ENCODE results near the gene SCTR.

SCTR gene

DNA sequence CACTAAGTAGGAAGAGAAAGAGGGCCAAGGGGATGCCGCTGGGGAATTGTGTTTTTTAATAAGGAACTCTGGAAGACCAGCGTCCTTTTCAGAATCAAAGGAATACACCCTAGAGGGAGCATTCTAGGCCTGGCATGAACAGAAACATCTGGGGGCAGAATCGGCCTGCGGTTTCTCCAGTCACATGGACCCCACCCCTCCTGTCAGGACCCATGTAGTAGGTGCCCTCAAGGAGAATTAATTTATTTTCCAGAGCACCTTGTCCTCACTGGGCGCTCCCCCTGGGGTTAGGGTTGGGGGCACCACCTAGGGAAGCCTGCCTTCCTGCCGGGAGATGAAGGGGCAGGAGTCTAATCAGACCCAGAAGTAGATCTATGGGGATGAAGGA lies 48.4 kb downstream of the SCTR start:
- in situ Hi-C loops (cut with MboI; ENCODE audit: low sequenced_read_pairs): no loop called here

DNA sequence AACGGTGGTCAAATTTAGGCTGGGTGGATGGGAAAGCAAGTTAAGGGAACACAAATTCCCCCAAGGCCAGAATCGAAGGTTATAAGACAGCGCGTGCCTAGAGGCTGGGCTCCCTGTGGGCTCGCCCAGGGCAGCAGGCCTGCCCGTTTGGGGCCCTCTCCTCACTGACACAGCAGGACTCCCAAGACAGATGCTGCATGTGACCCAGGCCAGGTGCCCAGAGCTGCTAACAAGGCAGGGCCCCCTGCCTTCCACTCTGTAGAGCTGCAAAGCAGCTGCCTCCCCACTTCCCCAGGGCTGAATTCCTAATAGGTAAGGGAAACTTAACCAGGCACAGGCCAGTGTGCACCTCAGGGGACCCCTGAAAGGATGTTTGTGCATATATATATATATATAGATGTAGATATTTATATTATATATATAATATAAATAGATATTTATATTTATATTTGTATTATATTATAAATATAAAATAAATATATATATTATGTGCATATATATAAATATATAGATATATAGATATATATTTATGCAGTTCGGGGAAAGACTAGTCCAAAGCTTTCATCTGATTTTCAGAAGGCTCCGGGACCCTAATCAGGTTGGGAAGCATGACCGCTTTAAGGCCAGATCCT lies 48.9 kb downstream of the SCTR start:
- in situ Hi-C loops (cut with MboI; ENCODE audit: low sequenced_read_pairs): no loop called here

DNA sequence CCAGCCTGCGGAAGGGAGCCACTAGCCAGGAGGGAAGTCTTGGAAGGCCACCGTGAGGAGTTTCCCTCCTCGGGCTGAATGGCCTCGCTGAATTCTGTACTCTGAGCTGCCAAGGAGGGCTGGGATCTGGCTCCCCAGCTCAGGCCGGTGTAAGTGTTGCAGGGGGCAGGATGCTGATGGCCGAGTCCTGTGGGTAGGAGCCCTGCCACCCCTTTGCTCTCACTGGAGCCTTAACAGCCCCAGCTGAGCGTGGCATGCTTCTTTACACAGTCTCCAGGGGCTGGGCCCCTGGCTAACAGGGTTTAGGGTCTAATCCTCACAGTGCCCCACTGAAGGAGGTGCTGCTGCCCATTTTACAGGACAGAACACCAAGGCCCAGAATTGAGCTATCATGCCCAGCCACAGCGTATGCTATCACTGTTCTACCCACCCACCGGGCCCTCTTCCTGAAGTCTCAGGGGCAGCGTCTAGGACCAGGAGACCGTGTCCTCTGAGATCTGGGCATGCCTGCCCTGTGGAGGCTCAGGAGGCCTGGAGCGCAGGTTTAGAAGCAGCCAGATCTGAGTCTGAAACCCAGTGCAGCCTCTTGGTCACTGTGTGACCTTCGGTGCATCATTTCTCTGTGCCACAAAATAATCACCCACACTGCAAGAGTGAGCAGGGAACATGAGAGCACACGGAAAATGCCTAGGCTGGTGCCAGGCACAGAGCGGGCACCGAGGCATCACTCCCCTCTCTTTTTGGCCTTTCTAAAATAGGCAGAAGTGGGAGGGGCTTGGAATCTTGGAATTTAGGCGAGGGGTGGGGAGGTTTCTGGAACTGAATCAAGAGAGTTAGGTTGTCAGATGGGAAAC lies 49.7 kb downstream of the SCTR start:
- in situ Hi-C loops (cut with MboI; ENCODE audit: low sequenced_read_pairs): no loop called here

DNA sequence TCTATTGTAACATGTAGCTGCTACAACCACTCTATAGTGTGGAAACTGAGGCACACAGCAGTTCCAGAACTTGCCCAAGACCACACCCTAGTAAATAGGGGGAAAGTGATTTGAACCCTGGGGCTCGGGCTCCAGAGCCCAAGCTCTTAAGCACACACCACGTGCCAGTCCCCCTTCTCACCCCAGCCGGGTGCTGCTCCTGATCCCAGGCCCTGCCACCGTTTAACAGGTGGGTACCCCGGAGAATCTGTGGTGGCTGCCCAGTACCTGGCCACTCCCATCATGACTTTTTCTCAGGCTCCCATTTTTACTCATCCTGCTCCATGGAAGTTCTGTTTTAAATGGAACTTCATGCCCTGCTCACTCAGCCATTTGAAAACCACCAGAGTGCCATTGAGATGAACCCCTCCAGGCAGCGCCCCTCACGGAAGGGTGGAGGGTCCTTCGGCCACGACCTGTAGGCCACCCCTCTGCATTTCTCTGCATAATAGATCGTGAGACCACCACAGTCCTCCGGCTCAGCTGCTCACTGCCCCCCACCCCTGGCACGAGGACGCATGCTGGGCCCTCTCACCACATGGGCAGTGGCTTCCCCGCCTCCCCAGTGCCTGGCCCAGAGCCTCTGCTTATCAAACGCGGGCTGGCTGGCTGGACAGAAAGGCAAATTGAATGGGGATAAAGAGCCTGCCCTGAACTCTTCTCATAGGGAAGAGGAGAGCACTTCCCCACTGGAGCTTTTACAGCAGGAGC lies 50.5 kb downstream of the SCTR start:
- in situ Hi-C loops (cut with MboI; ENCODE audit: low sequenced_read_pairs): no loop called here

DNA sequence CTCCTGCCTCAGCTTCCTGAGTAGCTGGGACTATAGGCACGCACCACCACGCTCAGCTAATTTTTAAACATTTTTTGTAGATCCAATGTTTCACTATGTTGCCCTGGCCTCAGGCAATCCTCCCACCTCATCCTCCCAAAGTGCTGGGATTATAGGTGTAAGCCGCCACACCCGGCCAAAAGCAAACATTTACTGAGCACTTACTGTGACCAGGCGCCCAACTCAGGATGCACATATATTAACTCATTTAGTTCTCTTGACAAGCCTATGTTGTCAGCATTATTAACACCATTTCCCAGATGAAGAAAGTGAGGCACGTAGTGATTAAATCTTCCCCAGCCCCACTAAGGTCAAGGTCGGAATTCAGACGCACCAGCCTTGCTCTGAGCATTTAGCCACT lies 51.5 kb downstream of the SCTR start:
- in situ Hi-C loops (cut with MboI; ENCODE audit: low sequenced_read_pairs): no loop called here

DNA sequence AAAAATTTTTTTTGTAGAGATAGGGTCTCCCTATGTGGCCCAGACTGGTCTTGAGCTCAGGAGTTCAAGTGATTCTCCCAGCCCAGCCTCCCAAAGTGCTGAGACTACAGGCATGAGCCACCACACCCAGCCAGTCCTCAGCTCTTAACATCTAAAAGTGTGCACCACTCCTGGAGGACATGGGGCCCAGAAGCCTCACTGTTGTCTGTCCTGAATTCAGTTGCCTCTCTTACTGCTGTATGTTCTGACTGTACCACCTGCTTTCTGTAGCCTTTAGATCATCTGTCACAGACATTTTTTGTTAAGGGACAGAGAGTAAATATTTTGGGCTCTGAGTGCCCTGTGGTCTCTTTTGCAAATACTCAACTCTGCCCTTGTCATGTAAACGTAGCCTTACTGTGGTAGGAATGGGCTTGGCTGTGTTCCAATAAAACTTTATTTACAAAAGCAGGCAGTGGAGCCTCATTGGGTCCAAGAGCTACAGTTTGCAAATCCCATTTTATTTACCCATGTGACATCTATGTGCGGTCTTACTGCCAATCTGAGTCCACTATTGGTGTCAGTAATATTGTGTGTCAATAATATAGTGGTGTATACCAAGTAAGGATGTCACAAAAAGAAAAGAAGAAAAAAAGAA lies 54.5 kb downstream of the SCTR start:
- in situ Hi-C loops (cut with MboI; ENCODE audit: low sequenced_read_pairs): no loop called here

DNA sequence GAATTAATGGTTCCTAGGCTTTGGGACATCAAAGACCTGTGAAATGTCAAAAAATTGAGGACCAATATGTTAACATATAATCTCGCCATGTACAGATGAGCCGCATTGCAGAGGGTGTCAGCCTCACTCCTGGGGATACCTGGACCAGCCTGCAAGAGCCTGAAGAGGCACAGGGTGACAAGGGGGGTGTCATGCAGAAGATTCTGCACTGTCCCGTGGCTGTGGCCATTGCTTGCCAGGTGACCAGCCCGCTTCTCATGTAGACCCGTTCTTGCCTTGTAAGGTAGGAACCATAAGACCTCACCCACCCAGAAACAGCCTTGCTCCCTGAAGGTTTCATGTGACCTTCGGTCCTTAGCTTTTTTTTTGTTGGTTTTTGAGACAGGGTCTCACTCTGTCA lies 55.2 kb downstream of the SCTR start:
- in situ Hi-C loops (cut with MboI; ENCODE audit: low sequenced_read_pairs): no loop called here

DNA sequence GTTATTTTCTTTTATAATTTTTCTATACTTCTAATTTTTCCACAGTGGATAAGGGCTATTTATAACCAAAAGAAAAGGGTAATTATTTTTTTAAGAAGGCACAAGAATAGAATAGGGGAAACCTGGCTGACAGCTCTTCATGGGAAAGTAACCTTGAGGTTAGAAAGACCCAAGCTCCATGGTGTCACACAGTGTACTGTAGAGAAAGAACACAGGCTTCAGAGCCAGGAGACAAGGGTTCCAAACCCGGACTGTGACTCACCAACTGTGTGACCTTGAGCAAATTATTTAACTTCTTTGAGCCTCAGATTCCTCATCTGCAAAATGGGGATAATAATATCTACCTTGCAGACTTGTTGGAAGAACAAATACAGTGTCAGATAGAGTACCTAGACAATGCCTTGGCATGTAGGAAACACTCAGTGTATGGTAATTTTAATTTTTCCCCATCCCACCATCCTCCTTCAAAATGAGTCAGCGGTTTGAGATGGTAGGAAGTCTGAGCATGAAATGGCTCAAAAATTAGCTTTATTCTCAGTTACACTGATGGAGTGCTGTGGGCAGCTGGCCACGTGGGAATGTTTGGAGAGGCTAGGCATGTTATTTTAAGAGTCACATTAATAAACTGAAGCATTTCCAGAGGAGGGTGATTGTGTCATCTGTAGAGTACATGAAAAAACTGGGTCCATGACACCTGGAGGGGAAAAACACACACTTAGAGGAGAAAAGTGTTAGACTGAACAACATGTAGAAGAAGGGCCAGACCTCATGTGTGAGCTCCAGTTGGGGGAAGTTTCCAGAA lies 55.9 kb downstream of the SCTR start:
- in situ Hi-C loops (cut with MboI; ENCODE audit: low sequenced_read_pairs): no loop called here

DNA sequence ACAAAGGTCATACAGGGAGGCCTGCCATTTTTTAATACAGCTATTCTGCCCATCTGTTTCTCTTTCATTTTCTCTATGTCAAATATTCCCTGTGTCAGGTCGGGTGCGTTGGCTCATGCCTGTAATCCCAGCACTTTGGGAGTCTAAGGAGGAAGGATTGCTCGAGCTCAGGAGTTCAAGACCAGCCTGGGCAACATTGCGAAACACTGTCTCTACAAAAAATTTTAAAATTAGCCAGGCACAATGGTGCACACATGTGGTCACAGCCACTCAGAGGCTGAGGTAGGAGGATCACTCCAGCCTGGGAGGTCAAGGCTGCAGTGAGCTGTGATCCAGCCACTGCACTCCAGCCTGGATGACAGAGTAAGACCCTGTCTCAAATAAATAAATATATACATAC lies 57.9 kb downstream of the SCTR start:
- in situ Hi-C loops (cut with MboI; ENCODE audit: low sequenced_read_pairs): no loop called here

DNA sequence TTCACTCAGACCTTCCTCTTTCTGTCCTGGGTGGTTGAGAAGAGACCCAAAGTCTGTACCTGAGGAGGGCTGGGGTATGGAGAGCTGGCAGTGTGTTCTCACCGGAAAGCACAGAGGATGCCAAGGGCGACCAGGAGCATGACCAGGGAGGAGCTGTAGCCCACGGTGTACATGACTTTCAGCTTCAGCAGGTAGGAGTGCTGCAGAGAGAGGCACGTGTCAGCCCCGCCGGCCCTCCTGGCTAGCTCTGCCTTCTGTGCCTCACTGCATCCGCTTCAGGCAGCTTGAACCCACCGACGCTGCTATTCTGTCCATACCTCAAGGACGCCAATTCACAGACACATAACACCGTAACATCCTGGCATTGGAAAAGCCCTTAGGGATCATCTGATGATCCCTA lies 58.6 kb downstream of the SCTR start:
- in situ Hi-C loops (cut with MboI; ENCODE audit: low sequenced_read_pairs): no loop called here

DNA sequence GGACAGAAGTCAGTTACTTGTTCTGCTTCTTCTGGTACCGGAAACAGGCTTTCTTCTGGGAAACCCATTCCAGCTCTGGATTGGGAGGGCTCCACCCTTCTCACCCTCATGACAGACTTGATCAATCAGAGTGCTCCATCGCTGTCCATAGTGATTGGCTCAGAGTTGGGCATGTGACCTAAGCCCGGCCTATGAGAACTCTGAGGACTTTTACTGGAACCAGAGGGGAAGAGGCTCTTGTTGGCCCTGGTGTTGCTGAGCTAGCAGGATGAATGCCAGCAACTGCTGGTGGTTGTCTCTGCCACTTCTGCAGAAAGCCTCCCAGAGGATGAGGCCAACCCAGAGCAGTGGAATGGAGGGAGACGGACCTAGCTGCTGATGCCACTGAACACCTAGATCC lies 59.3 kb downstream of the SCTR start:
- in situ Hi-C loops (cut with MboI; ENCODE audit: low sequenced_read_pairs): no loop called here

DNA sequence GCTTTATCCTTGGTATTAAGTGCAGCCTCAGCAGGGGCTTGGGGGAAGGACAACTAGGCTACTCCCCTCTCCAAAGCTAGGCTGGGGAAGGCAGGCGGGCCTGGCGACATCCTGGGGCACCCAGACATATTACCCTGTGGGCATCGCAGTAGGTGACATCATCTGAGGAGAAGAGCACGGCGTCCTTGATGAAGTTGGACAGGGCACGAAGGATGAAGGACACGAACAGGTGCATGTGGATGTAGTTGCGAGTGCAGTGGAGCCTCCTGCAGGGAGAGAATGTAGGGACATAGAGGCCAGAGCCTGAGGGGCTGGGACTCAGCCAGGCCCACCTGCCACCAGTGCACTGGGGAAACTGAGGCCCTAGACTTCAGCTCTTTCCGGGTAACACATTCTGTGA lies 60.3 kb downstream of the SCTR start:
- in situ Hi-C loops (cut with MboI; ENCODE audit: low sequenced_read_pairs): no loop called here

DNA sequence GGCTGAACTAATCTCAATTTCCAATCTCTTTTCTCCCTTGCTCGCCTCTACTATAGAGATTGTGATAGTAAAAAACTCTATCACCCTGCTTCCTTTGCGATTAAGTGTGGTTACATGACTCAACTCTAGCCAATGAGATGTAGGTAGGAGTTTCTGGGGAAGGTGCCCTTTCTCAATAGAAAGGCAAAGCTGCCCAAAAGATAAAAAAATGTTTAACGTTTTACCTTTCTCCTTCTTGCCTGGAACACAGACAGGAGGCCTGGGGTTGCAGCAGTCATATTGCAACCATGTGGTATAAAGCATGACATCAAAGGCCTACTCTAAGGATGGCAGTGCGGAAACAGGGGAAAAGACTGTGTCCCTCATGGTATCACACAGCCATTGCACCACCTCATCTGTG lies 61.1 kb downstream of the SCTR start:
- in situ Hi-C loops (cut with MboI; ENCODE audit: low sequenced_read_pairs): no loop called here

DNA sequence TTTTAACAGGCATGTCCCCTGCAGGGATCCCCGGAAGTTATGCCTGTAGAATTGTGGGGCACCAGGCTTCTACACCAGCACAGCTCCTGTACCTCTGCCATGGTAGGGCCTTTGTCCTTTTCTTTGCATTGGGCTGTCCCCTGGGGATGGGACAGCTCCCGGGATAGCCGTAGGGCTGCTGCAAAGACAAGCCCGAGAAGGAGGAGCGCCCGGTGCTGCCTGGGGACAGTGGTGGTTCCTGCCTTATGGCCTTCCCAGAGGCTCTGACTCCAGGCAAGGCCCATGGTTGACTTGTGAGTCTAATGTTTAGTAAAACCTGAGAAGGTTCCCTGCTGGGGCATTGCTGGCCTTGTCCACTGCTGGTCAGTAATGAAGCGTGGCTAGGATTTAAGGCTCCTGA lies 61.7 kb downstream of the SCTR start:
- in situ Hi-C loops (cut with MboI; ENCODE audit: low sequenced_read_pairs): no loop called here

DNA sequence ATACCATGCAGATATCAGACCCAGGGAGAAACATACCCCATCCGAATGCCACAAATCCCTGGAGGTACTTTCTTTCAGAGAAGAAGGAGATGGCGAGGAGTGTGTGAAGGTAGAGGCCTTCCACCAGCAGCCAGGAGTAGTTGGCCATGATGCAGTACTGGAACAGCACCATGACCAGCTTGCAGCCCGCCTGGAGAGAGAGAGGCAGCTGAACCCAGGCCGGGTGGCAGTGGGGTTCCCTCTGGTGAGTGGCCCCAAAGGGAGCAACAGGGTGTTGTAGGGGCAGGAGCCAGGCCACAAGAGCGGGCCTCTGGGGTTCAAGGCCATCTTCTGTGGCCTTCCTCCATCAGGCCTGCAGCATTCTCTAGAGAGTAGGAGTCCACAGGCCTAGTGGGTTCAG lies 62.5 kb downstream of the SCTR start:
- in situ Hi-C loops (cut with MboI; ENCODE audit: low sequenced_read_pairs): no loop called here

DNA sequence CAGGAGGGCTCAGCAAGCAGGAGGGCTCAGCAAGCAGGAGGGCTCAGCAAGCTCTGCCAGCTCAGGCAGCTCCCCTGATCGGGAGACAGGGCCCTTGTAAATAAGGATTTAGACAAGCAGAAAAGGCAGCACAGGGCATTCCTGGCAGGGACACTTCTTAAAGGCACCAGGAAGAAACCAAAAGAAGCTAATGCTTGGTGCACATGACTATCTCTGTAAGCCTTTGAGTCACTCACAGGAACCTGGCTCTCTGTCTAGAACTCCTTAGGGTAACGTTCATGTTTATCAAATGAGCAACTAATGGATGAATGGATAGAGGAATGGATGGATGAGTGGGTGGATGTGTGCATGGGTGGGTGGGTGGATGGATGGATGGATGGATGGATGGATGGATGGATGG lies 64.2 kb downstream of the SCTR start:
- in situ Hi-C loops (cut with MboI; ENCODE audit: low sequenced_read_pairs): no loop called here

DNA sequence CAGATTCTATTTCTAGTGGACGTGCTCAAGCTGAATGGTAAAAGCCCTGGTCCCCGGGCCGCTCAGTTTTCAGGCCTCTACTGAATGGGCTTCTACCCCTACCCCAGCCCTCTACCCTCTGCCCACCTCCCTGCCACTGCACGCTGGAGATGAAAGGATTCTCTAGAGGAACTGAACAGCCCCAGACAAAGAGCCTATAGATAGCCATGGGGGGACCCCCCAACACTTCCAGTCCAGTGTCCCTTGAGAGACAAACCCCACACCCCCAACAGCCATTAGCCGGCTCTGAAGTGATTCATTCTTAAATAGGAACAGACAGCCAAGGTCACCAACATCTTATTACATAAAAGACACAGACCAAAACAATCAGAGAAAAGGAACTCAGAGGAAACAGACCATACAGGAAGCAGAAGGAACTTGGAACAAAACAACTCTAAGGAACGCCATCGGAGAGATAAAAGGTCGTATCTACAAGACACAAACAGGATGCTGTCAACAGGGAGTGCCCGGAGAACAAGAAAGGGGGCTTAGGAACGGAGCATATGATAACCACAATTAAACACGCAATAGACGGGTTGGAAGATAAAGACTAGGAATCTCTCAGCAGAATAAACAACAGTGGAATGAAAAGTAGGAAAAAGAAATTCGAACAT lies 69.1 kb downstream of the SCTR start:
- in situ Hi-C loops (cut with MboI; ENCODE audit: low sequenced_read_pairs): no loop called here

DNA sequence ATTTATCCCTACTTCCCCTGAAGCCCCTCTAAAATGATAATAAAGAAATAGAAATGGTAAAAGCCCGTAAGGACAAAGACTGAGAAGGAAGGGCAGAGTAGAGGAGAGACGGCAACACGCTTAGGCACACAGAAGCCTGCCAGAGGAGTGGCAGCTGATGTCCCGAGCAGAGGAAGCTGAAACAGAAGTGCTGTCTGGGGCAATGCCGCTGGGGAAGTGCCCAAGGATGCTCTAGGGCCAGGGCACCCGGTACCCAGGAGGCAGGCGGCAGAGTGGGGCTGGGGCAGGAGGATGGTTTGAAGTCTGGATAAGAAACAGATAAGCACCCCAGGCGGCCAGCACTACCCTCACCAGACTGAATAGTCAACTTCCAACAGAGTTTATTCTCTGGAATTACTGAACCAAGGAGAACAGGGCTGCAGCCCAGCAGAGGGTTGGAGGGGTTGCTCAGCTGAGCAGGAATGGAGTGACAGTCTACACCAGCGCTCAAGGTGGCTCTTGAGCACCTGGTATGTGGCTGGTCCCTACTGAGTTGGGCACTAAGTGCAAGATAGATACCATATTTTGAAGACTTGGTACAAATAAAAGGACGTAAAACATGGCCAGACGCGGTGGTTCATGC lies 70.2 kb downstream of the SCTR start:
- in situ Hi-C loops (cut with MboI; ENCODE audit: low sequenced_read_pairs): no loop called here

DNA sequence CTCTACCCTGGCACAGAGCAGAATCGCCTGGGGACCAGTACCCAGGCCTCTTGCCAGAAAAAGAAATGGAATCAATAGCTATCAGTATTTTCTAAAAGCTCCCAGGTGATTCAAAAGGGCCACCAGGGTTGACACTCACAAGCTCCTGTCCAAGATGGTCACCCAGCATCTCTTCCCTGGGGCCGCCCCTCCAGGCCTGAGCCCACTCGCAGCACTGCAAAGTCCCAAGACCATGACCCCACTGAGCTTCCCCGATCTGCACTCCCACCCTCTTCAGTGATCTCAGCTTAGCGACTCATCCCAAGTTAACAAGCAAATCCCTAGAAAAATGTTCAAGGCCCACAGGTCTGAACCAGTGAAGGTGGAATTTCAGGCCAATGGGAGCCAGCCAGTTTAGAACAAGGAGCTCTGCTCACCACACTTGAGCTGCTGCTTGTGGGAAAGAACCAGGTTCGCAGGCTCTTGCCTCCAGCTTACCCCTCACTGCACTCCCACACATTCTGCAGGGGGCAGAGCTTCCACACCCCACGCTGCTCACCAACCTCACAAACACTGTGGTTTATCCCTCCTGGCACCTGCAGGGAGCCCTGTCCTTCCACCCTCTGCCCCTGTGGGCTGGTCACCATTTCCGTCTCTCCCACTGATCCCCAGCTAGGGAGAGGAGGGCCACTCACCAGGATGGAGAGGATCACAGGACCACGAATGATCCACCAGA lies 72.8 kb downstream of the SCTR start:
- in situ Hi-C loops (cut with MboI; ENCODE audit: low sequenced_read_pairs): no loop called here

Data from HL-60/S4 treated with phorbol 12-myristate 13-acetate at 8.2 ng/mL for 4 days and 3 days (cell line).